ENCODE data around the gene CFAP45. TPM values are rescaled to one million over a fixed set of nuclear protein-coding genes. Genes with fewer than 3 reads are reported as not detected.

The CFAP45 gene
- polyA plus RNA-seq, 1 donor, result 3.8 TPM

DNA sequence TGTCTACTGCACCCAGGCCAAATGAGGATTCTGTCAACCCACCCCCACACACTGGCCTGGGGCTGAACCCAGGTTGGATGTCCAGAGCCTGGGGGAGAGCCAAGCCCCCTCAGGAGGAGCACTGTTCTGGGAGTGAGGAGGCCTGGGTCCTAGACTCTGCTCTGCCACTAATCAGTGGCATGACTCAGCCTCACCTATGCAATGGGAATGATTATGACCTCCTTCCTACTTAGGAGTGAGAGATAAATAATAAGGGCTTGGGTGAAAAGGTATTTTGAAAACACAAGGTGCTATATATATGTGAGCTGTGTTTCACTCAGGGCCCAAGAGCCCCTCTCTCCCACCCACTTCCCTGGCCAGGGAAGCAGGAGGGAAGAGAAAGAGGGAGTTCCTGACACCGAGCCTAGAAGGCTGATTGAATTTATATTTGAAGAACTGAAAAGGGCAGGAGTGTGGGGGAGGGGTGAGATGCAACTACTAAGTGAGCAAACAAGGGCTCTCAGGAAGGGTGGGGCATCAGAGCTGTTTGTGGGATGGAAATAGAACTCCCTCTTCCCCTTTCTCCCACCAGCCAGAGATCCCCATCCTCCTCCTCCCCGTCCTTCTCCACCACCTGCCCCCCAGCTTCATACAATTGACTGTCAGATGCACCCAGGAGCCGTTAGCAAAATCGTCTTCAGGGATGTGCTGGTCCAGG lies 37.2 kb upstream of the CFAP45 start:
- no peak for DNase-seq

DNA sequence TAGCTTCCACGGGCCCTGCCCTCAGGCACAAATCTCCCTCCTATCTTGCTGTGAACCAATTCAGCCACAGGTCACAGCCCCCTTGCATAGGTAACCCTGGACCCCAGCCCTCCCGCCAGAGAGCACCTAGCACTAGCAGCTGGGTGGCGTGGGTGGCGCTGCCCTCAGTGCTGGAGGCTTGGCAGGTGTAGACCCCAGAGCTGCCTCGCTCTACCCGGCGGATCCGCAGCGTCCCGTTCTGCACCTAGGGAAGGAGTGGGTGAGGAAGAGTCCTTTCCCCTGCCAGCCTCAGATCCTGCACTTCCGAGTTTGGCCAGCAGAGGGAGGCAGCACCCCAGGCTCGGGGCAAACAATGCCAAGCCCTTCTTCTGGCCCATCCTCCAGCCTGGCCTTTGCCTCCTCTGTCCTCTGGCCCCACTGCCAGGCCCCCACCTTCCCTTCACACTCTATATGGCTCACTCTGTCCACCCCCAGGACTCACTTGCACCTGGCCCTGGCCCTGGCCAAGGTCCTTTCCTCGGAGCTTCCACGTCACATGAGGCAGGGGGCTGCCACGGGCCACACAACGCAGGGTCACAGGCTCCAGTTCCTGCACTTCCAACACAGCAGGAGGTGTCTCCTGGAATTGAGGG lies 36.4 kb upstream of the CFAP45 start:
- DNase-seq, result no peak

DNA sequence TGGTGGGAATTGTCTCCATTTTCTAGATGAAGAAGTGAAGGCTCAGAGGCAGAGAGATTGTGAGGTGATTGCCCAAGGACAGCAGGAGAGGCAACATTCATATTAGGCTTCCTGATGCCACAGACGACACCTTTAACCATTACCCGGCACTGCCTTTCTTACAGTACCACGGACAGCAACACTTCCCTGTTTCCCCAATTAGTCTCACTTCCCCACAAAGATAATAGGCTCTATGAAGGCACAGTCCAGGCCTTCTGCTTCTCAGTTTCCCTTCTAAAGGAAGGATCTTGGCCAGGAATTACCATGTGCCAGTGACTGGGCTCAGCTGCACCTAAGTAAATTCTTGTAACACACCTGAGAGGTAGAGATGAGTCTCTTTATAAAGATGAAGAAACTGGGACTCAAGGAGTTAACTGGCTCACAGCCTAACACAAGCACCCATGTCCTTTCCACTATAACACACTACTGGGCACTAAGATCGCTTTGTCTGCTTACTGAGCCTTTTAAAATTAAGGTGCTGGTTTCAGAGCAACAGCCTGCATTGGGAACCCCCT lies 35.8 kb upstream of the CFAP45 start:
- DNase-seq, result no peak

DNA sequence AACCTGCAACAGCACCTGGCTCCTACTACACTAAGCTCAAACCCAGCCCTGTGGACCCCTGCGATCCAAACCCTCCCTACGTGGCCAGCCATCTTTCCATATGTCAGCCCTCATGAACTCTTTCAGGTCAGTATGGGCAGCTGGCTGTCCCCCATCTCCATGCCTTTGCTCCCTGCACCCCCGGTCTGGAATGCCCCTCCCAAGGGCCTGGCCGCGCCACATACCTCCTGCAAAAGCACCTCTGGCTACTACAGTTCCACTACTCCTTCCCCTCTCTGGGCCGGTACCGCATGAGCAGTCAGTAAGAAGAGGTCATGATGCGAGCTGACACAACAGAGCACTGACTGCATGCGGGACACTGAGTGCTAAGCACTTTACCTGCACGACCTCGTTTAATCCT lies 35.3 kb upstream of the CFAP45 start:
- no peak for DNase-seq

DNA sequence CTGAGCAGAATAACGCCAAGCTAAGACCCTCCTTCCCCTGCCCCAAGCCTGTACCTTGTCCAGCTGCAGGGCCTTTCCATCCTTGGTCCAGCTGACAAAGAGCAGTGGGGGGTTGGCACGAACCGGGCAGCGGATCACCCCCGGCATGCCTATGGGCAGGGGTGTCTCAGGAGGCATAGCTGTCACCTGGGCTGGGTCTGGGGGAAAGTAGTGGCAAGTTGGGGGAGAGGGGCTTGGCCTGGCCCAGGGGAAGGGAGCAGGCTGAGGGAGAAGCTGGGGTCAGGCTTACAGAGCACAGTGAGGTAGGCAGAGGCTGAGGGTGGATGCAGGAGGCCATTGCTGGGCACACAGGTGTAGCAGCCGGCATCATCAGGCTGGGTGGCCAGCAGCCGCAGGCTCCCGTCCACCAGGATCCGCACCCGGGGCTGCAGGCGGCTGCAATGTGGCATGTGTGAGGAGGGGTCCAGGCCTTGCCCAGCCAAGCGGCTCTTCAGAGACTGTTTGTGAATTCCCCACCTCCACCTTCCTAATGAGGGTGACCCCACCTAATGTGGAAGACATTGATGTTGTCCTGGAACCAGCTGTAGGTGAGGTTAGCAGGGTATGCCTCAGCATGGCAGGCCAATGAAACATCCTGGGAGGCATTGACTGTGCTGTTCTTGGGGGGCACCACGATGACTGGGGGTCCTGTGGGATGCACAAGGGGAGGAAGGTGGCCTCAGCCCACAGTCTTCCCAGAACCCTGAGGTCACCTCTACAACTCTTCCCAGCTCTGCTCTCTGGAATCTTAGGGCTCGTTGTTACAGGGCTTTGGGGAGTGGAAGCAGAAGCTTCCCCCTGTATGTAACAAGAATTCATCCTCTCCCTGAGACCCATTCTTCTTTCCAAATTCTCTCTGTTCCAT lies 34.4 kb upstream of the CFAP45 start:
- no peak for DNase-seq

DNA sequence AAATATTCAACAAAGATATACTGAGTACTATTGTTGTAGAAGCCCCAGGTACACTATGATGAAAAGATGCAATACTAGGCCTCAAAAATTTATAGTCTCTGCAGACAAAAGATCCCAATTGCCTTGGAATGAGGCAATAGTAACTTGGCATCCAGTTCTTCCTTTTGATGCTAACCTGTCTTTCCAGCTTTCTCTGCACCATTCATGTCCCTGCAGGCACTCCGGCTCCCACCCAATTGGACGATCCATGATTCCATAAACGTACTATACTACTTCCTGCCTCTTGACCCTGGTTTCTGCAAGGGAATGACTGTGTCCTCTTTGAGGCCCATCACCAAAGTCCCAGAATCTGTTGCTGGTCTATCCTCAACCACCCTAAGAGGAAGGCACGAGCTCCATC lies 33.4 kb upstream of the CFAP45 start:
- no peak for DNase-seq

DNA sequence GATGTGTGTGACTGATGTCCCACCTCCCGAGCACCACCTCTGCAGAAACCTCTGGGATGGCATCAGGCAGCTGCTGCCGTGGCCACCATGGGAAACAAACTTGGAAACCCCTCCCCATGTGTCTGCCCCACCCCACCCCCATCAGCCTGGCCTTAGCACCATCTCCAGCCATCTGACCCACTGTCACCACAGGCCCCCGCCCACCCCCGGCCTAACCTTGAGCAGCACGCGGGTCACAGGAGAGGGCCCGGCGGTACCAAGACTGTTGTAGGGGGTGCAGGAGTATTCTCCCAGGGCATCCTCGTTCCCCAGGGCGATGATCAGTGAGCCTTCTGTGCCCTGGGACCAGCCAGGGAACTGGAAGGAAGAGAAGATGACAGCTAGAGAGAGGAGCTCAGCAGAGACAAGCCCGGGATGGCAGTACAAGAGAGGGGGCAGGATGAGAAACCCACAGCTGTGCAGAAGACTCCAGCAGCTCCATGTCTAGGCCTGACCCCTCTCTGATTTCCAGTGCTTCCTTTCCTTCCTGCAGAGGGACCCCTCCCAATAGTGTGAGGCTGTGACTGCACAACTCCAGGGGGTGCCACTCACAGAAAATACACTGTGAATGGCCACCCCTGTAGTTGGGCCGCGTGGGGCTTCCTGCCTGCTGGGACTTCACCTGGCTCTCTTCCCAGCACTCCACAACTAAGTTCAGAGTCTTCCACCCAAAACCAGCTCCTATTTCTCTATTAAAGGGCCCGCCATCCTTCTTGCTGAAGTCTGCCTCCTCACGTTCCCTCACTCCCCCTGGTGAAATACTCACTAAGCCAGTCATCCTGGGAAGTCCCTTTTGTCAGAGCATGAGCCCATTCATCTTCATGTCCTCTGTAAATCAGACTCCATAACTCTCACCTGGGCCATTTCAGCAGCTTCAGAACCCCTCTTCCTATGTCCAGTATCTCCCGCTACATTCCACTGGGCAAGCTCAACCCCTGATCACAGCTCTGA lies 32.6 kb upstream of the CFAP45 start:
- no peak for DNase-seq

DNA sequence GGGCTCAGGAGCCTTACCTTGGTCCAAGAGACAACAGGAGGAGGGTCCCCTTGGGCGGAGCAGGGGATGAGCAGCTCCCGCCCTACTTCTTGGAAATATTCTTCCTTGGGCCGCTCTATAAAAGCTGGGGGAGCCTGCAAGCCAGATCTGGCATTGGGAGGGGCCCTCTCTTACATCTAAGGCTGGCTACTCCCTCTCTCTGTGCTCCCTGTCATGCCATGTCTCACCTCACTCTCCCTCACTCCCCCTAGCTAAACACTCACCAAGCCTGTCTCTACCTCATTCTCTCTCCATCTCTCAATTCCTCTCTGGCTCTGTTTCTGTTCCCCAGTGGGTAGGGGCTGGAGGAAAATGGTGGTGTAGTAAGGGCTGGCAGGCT lies 31.8 kb upstream of the CFAP45 start:
- DNase-seq, result no peak

DNA sequence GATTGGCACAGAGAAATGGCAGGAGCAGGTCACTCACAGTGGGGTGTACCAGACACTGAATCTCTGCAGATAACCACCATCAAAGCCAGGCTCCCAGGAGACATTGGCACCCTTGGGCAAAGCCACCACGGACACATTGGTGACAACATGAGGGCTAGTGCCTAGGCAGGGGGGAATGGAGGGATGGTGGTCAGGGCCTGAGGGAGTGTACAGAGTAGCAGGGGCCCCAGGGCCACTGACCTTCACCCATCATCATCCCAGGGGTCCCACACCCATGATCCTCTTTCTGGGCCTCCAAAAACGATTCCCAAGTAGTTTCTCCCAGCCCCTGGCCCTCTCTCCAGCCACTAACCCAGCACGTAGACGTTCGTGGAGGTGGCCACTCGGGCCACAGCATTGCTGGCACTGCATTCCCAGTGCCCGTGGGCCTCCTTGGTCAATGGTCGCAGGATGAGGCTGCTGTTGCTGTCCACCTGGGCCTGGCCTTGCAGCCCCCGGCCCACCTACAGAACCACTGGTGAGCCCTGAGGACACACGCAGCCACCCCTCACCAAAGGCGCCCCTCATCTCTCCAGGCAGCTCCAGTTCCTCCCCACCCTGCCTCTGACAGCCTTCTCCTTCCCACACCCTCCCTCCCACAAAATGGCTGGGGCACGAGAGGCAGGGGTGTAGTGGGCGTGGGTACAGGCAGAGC lies 31.3 kb upstream of the CFAP45 start:
- DNase-seq, result no peak

DNA sequence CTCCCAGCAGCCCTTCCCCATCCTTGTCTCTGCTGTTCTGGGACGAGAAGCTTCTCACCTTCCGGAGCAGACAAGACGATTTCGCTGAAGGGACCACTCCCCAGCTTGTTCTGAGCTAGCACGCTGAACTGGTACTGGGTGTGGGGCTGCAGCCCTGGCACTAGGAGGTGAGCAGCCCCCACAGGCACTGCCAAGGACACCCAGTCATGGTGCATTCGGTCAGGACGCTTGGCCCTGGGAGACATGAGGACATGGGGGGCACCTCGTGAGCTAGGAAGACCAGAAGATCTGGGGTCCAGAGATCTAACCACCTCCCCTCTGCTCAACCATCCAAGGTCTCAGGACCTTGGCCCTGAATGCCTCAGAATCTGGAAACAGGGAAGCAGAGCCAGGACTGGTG lies 30.7 kb upstream of the CFAP45 start:
- no peak for DNase-seq

DNA sequence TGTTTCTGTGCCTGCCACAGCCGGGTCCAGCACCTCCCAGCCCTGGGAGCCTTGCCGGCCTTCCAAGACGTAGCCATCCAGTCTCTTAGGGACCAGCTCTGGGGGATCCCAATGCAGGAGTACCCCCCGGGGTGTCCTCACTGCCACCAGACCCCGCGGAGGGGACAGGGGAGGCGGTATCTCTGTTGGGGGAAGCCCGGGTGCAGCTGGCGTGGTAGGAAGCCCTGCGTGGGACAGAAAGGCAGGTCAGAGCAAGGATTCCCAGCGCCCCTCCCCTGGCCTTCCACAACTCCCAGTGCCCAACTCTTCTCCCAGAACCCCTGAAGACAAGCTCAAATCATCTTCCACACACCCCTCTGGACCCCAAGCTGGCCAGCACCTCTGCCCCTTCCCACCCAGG lies 30.3 kb upstream of the CFAP45 start:
- DNase-seq, result no peak

DNA sequence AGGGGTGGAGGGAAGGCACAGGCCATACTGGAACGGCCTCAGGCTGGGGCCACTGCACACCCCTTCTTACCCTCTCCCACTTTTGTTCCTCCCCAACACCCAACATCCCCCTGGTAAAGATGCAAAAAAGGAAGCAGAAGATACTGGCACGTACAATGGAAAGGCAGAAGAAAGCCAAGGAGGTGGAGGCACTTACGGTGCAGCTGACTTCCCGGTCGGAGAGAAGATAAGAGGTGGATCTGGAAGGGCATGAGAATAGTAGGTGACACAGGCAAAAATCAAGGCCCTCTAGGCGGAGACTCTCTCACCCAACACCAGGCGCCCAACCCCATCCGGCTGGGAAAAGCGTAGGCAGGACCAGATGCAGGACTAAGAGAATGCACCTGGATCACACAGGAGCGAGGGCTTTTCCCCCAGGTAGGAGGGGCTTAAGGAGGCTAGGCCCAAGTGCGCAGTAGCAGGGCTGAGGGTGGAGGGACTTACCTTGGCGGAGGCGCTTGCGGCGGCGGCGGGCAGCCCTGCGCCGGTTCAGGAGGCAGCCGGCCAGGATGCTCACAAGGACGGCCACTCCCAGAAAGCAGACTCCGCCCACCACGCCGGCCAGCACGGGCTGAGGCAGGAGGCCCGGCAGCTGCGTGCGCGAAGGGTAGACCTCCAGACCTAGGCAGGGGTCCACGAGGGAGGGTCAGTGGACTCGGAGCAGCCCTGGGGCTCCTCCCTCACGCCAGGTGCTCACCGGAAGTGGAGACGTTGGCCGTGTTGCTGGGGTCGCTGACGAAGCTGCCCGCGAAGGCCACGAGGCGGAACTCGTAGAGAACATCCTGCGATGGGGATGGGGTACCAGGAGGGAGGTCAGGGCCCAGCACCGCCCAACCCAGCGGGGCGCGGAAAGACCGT lies 29.4 kb upstream of the CFAP45 start:
- no peak for DNase-seq

DNA sequence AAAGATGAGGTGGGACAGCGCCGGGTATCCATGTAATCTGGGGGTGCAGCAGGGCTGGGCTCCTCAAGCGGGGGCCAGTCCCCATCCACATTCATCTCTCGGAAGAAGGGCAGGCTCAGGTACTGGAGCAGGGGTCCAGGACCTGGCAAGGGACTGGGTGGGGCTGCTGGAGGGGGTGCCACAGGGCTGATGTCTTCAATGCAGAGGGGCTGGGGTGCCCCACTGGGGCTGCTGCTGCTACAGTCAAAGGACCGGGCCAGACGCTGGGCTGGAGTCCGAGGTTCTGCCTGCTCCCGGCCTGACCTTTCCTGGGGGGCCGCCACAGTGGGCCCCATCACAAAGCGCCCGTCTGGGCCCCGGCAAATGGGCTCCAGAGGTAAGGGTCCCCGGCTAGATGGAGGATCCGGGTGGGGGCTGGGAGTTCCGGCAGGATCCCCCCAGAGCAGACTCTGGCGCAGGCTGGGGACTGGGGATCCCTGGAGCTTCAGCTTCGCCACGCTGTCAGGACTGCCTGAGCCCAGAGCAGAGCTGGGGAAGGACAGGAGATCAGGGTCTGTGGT lies 28.6 kb upstream of the CFAP45 start:
- DNase-seq, result no peak

DNA sequence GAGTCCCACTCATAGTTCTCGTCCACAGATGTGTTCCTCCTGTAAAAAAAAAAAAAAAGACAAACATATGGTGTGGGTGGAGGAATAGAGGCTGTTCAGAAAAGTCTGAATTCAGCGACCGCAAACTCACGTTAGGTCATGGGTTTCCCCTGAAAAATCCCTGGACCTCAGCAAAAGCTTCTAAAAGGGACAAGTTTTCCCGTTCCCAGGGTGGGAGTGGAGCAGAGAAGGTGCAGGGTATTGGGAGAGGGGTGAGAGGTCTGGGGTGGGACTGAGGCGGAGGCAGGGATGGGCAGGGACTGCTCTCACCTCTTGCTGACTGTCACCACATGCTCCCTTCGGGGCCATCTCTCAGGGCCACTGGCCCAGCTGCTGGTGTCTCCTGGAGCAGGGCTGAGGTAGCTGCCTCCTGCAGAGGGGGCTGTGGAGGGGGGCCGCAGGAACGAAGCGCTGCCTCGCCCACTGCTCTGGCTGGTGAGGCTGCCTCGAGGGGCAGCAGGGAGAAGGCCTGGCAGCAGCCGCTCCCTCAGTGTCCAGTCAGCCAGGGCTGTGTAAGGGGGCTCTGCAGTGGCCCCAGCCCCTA lies 28.0 kb upstream of the CFAP45 start:
- DNase-seq, result no peak

DNA sequence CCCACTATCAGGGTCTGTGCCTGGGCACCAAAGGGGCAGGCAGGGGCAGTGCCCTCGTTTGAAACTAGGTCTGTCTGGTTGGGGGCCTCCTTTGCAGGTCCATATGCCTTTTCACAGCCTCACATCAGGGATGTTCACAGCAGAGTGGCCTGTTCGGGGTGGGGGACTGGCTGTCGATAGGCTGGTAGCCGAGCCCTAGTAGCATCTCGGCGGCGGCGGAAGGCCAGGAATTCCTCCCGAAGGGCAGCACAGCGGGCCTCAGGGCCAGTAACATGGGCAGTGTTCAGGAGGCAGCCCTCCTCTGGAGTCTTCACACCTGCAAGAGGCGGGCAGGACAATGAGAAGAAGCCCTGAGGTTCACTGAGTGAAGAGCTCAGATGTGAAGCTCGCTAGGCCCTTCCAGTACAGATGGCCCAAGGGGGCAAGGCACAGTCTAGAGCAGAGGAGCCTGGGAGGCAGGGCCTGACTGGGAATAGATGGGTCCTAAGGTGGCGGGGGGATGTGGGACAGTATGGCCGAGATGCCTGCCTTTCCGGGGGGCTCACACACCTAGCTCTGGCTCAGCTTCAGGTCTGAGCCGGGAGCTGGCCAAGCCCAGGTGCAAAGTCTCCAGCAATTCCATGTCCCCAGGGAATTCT lies 27.4 kb upstream of the CFAP45 start:
- no peak for DNase-seq

DNA sequence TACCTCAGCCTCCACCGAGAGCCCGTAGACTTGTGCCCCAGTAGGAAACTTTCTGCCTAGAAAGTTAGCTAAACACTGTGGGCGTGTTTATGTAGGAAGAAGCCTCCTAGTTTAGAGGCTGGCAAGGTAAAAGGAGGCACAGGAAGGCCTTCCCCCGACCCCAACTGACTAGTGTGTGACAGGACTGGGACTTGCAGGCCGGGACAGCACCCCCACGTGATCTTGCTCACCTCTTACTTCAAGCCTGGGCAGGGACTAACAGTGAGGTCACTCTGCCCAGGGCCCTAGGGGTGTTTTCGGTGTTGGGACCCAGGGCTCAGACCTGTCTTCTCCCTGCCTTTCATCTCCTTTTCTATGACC lies 25.7 kb upstream of the CFAP45 start:
- no peak for DNase-seq

DNA sequence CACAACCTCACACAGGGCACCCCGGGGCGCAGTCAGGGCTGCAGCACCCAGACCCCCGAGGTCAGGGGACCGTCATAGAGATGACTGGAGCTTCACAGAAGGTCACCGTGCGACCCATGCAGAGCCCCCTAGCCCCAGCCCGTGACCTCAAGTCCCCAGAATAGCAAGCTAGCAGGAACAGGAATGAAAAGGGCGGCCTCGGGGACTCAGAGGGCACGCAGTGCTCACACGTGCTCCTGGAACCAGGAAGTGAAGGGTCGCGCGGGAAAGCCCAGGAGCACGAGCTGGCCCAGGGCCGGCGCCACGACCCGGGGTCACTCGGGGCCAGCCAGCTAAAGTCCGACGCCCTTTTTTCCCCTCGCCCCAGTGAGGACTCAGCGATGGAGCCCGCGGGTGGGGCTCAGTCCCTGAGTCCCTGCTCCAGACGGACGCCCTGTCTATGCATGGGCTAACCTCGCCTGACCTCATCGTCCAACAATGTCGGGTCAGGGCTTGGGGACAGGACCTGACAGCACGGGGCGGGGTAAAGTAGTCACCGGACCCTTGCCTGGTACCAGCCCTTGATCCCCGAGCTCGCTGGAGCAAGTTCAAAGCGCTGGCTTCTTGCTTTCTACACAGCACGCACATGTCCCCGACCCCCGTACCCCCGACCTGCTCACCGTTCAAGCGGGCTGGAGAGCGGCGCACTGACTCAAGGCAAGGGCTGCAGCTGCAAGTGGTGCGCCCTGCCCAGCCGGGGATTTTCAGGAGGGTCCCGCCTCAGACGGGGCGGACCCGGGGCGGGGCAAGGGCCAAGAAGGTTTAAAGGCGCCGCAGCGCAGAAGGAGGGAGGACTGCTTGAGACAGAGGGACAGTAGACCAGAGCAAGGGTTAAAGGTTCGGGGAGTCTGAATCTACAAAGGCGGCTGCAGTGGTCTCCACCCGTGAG lies 25.1 kb upstream of the CFAP45 start, which contains the start of gene TAGLN2:
Gene TAGLN2 (minus strand): TSS at position 717 of the 928 bp plus-strand sequence. CDS start 4,998 bp downstream, outside the sequence.
- peak; percentile 89 for DNase-seq

Measured in left kidney (tissue), 2 donors.